NCI-H526 treated with DMSO at 0.1 percent for 48 hours (cell line): ENCODE results near the gene TCEA2.

Experiments used
- DNase-seq: peaks from one replicate; lab custom pipeline; 2025; lab: John Stamatoyannopoulos, UW

The TCEA2 gene

GRCh38 chr20:64049060-64049877 is 13.7 kb upstream of the TCEA2 start, which contains the start of gene SOX18:
Gene SOX18 (minus strand): TSS chr20:64049639. CDS start chr20:64049516, 123 bp downstream.
- no peak for DNase-seq

GRCh38 chr20:64049878-64050260 is 13.1 kb upstream of the TCEA2 start:
- DNase-seq: no peak

GRCh38 chr20:64050261-64051032 is 12.6 kb upstream of the TCEA2 start:
- no peak for DNase-seq

- no peak for DNase-seq
These were observed 12.0 kb upstream of the TCEA2 start for GRCh38 chr20:64051033-64051452.

GRCh38 chr20:64051561-64052325 is 11.3 kb upstream of the TCEA2 start:
- DNase-seq: no peak

- DNase-seq: no peak
These were observed 10.7 kb upstream of the TCEA2 start for GRCh38 chr20:64052326-64052722.

GRCh38 chr20:64052987-64053840 is 9.8 kb upstream of the TCEA2 start:
- DNase-seq: no peak

- no peak for DNase-seq
These were observed 8.9 kb upstream of the TCEA2 start for GRCh38 chr20:64053841-64054661.

- DNase-seq: no peak
These were observed 7.6 kb upstream of the TCEA2 start for GRCh38 chr20:64055396-64055892.

GRCh38 chr20:64055893-64056638 is 6.9 kb upstream of the TCEA2 start:
- DNase-seq: no peak

- no peak for DNase-seq
These were observed 6.4 kb upstream of the TCEA2 start for GRCh38 chr20:64056639-64056888.

GRCh38 chr20:64056889-64057627 is 5.9 kb upstream of the TCEA2 start:
- no peak for DNase-seq

- DNase-seq: peak; percentile 27
These were observed 5.1 kb upstream of the TCEA2 start for GRCh38 chr20:64057628-64058498.

GRCh38 chr20:64058536-64058935 is 4.5 kb upstream of the TCEA2 start:
- no peak for DNase-seq

GRCh38 chr20:64062276-64062595 is 762 bp upstream of the TCEA2 start:
- DNase-seq: no peak

GRCh38 chr20:64063389-64064144 is 569 bp downstream of the TCEA2 start:
- no peak for DNase-seq

- no peak for DNase-seq
These were observed 1.2 kb downstream of the TCEA2 start for GRCh38 chr20:64064145-64064698.
